Peyer's patch (tissue), 4 donors: Measurements from ENCODE around the gene ELF2. TPM values are rescaled to one million over a fixed set of nuclear protein-coding genes. Genes with fewer than 3 reads are reported as not detected.
"Not testable (repeated sequence)": the region's sequence is repeated elsewhere in the genome, so short reads cannot be mapped to it uniquely, and the experiment has no call there.

ENCODE experiments used
- DNase-seq, 3 donors: peaks; one replicate each; pipeline ENCODE4 v3.0.0-alpha.2; 2017 to 2019
- H3K27ac ChIP-seq, 4 donors: fragments of 200-600 bp; sonication (generic); one replicate each; pipeline ENCODE4 v1.5.1; 2016 to 2019
- H3K27me3 ChIP-seq, 2 donors: fragments of 200-600 bp; sonication (generic); one replicate each; pipeline ENCODE4 v1.5.1; 2019
- H3K36me3 ChIP-seq, 3 donors: fragments of 200-600 bp; sonication (generic); one replicate each; pipeline ENCODE4 v1.5.1; 2016 to 2019
- H3K4me1 ChIP-seq, 4 donors: fragments of 200-600 bp; sonication (generic); one replicate each; pipeline ENCODE4 v1.5.1; 2016 to 2019
- H3K4me3 ChIP-seq, 4 donors: fragments of 200-600 bp; sonication (generic); 1 replicate in 3 of 4; 2 replicates in 1 of 4; pipeline ENCODE4 v1.5.1; 2016 to 2019; ENCODE audit warnings: mild to moderate bottlenecking in 1 of 4
- H3K9me3 ChIP-seq, 4 donors: fragments of 200-600 bp; sonication (generic); one replicate each; pipeline ENCODE4 v1.5.1; 2016 to 2019; ENCODE audit warnings: mild to moderate bottlenecking in 1 of 4
- POLR2A ChIP-seq, 2 donors: fragments of 450-650 bp; IDR thresholded peaks; one replicate each; pipeline ENCODE4 v1.5.1; 2017; ENCODE audit warnings: antibody characterized with exemption in 2 of 2, mild to moderate bottlenecking in 2 of 2, moderate library complexity in 2 of 2
- total RNA-seq, 4 donors: library from RNA; depleted of rRNA; stranded (reverse); fragments of >200 nt; gene quantifications; one replicate each; pipeline ENCODE4 v1.1.0, GENCODE V29; 2016
- TF ChIP-seq, protein P1 (sequence below), 6 experiments: fragments of 450-650 bp in 4 of 6; fragments of 200-600 bp in 2 of 6; sonication (generic) in 1 of 6; IDR thresholded peaks; one replicate each; pipeline ENCODE4 v1.5.1; 2017 to 2019; ENCODE audit warnings: antibody characterized with exemption in 6 of 6, mild to moderate bottlenecking in 3 of 6, moderate library complexity in 1 of 6

Gene ELF2
- total RNA-seq, 4 donors from 2014 or later = 47.1 to 75.1 (median 54.4) TPM

DNA sequence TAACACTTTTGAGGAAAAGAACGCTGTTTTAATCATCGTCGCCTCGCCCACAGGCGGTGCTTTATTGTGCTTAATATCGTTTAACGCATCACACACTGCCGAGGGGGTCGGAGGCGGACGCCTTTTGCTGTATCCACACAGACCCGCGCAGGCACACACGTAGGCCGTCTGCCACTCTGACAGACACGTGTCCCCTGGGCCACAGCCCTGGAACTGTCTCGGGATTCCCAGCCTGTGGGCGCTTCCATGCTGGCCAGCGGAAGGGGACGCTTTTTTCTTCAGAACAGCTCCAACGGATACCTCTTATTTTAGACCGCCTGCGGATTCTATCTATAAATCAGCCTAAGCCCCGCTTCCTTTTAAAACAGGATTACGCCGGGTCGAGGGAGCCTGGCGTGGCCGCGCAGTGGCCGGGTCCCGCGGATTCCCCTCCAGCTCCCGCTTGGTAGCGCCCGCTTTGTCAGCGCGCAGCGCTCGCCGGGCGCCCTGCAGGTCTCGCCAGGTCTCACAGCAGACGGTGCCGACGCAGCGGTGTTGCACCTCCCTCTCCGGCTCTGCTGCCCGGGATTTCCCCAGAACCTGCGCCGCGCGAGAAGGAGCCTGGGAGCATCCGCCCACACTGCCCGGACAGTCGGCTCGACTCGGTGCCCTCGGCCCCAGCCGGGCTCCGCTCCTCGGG lies 161.6 kb downstream of the ELF2 start, which contains the start of gene NOCT:
Gene NOCT (plus strand): TSS at position 513 of the 679 bp plus-strand sequence. CDS start 201 bp downstream, outside the sequence.
- peak within 1 kb of the TSS; percentile 74 to 99 (median 86) for H3K27ac ChIP-seq
- H3K27me3 ChIP-seq = no peaks in the 10 kb centered on the region
- DNase-seq = peak; percentile 91 to 96 (median 95)
- H3K4me1 ChIP-seq = peaks cover 0 to 20% (median 6%) of the 10 kb centered on the region in 4 donors
- H3K4me3 ChIP-seq = peak within 1 kb of the TSS; percentile 65 to 98 (median 80)
- TF ChIP-seq POLR2A (IDR thresholded peaks at IDR 0.05) = peak; percentile 85 to 95
- TF ChIP-seq, protein P1, sequence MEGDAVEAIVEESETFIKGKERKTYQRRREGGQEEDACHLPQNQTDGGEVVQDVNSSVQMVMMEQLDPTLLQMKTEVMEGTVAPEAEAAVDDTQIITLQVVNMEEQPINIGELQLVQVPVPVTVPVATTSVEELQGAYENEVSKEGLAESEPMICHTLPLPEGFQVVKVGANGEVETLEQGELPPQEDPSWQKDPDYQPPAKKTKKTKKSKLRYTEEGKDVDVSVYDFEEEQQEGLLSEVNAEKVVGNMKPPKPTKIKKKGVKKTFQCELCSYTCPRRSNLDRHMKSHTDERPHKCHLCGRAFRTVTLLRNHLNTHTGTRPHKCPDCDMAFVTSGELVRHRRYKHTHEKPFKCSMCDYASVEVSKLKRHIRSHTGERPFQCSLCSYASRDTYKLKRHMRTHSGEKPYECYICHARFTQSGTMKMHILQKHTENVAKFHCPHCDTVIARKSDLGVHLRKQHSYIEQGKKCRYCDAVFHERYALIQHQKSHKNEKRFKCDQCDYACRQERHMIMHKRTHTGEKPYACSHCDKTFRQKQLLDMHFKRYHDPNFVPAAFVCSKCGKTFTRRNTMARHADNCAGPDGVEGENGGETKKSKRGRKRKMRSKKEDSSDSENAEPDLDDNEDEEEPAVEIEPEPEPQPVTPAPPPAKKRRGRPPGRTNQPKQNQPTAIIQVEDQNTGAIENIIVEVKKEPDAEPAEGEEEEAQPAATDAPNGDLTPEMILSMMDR (IDR thresholded peaks at IDR 0.05) = peak in 4 of 6 experiments; percentile 1 to 49 (median 42)
- H3K9me3 ChIP-seq = no peaks in the 10 kb centered on the region
- H3K36me3 ChIP-seq = no peaks in the 10 kb centered on the region

DNA sequence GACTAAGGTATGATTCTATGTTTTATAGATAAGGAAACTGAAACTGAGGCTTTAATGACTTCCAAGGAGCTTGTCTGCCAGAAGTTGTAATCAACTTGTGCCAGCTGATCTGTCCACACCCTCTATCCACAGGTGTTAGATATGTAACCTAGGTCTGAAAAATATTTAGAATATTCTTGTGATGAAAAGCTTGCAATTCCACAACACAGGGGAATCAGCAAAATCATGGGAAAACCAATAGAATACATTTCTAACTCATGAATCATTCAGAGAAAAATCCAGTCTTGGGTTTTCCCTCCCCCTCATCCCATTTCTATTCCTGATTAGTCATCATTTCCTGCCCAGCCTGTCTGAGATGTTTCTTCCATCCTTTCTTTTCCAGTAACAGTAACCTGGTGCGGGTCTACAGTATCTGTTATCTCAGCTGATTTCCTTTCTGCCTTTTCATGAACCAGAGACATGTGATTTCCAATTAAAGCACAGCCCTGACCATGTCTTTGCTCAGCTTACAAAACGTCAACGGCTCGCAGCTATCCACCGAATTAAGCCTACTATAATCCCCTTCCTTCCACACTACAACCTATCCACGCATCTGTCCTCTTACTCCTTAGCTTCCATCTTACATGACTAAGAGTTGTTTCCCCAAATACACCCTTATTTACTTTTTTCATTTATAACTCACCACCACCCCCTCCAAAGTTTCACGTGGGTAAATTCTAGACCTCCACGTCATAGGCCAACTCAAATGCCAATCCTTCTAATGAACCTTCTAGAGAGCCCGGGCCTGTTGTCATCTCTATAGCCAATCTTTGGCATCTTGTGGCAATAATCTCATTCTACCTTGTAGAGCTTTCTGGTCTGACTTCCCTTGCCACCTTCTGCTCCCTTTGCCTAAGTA lies 162.4 kb downstream of the ELF2 start:
- H3K4me1 ChIP-seq = peaks cover 0 to 20% (median 6%) of the 10 kb centered on the region in 4 donors
- H3K36me3 ChIP-seq = no peaks in the 10 kb centered on the region
- no peak for DNase-seq
- H3K9me3 ChIP-seq = no peaks in the 10 kb centered on the region
- peak overlapping the region; percentile 74 to 99 (median 86) for H3K27ac ChIP-seq
- H3K4me3 ChIP-seq = peak overlapping the region; percentile 65 to 98 (median 80)
- TF ChIP-seq, protein P1 (IDR thresholded peaks at IDR 0.05) = no peak
- no peak for TF ChIP-seq POLR2A (IDR thresholded peaks at IDR 0.05)
- H3K27me3 ChIP-seq = no peaks in the 10 kb centered on the region

DNA sequence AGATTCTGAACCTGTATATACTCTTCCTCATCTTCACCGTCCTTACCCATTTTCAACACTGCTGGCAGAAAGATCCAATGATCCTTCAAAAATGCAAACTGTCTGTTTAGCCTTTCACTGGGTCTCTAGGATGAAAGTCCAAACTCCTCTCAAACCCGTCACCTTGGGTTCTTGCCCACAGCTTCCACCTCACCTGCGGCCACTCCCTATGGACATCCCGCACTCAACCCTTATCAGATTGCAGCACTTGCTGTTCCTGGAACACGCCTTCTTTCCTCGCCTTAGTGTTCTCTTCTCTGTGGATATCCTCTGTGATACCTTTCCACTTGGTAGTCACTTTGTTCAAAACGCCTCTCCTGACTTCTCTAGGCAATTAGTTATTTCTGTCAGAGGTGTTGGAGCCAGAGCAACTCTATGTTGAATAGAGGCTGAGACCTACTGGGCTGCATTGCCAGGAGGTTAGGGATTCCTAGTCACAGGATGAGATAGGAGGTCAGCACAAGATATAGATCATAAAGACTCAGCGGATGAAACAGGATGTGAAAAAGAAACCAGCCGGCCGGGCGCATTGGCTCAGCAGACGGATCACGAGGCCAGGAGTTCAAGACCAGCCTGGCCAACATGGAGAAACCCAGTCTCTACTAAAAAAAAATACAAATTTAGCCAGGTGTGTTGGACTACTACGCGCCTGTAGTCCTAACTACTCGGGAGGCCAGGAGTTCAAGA lies 165.6 kb downstream of the ELF2 start:
- TF ChIP-seq POLR2A (IDR thresholded peaks at IDR 0.05) = peak in 1 of 2 donors; percentile 64
- TF ChIP-seq, protein P1 (IDR thresholded peaks at IDR 0.05) = no peak
- Histone ChIP-seq H3K27ac (peak overlapping the region in 3 of 4 donors; percentile 58 to 85 (median 74)), H3K4me3 (no peak overlapping the region), H3K4me1 (peaks cover 0 to 20% (median 6%) of the 10 kb centered on the region in 4 donors), H3K9me3 (peaks cover 0 to 4% (median 0%) of the 10 kb centered on the region in 4 donors), H3K36me3 (no peaks in the 10 kb centered on the region), H3K27me3 (no peaks in the 10 kb centered on the region)
- DNase-seq = peak in 2 of 3 donors; percentile 80 to 90

DNA sequence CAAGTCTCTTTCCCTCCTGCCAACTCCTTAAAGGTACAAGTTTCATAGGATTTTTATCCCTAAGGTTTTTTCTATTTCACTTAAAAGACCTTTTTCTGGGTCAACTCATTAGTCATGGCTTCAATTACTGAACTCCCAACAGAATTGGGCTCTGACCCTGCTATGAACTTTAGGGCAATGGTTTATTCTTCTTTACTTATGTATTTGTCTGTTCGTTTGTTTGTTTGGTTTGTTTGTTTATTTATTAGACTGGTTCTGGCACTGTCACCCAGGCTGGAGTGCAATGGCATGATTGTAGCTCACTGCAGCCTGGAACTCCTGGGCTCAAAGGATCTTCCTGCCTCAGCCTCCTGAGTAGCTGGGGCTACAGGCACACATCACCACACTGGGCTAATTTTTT lies 167.3 kb downstream of the ELF2 start:
- Histone ChIP-seq H3K27me3 (no peaks in the 10 kb centered on the region), H3K4me1 (peaks cover 0 to 14% (median under 1%) of the 10 kb centered on the region in 4 donors), H3K9me3 (peaks cover 0 to 4% (median 0%) of the 10 kb centered on the region in 4 donors), H3K36me3 (no peaks in the 10 kb centered on the region), H3K4me3 (no peak overlapping the region), H3K27ac (no peak overlapping the region)
- TF ChIP-seq, protein P1 (IDR thresholded peaks at IDR 0.05) = no peak
- TF ChIP-seq POLR2A (IDR thresholded peaks at IDR 0.05) = no peak
- DNase-seq = no peak

DNA sequence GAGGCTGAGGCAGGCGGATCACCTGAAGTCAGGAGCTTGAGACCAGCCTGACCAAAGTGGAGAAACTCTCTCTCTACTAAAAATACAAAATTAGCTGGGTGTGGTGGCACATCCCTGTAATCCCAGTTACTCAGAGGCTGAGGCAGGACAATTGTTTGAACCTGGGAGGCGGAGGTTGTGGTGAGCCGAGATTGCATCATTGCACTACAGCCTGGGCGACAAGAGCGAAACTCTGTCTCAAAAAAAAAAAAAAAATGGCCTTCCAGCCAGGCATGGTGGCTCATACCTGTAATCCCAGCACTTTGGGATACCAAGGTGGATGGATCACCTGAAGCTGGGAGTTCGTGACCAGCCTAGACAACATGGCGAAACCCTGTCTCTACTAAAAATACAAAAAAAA lies 168.7 kb downstream of the ELF2 start:
- not testable (repeated sequence) for H3K9me3 ChIP-seq, H3K27me3 ChIP-seq, DNase-seq, H3K4me1 ChIP-seq, H3K4me3 ChIP-seq, H3K36me3 ChIP-seq
- peak overlapping the region in 2 of 4 donors; percentile 20 to 72 for H3K27ac ChIP-seq
